LNCaP clone FGC (cell line): ENCODE measurements around the gene LSMEM2.

Experiments
- DNase-seq: peaks from one replicate; pipeline ENCODE4 v3.0.0-alpha.2; 2011; ENCODE audit warnings: low read depth
- H3K4me3 ChIP-seq: 2 replicates; pipeline ENCODE4 v1.5.1; 2011; ENCODE audit warnings: mild to moderate bottlenecking, low read depth, low read length, control low read depth
- CTCF ChIP-seq: IDR thresholded peaks from 2 replicates; pipeline ENCODE4 v1.5.1; 2012; ENCODE audit warnings: mild to moderate bottlenecking; ENCODE audit not compliant: control insufficient read depth, insufficient read depth; ENCODE audit errors: extremely low read depth

The LSMEM2 gene

DNA sequence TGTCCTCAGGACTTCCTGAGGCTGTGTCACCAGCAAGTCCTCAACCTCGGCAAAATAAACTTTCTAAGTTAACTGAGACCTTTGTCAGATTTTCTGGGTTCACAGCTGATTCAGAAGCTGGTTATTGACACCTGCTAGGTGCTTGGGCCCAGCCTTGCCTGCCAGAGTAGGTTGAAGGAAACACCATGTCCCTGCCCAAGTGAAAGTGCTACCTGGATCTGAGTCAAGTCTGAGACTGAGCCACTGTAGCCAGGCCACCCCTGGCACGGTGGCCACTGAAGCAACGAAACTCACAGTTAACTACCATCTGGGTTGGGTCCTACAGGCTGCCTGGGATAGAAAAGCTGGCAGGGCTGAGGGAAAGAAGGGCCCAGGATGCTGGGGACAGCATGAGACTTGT lies 35.5 kb downstream of the LSMEM2 start:
- H3K4me3 ChIP-seq = no peak overlapping the region
- TF ChIP-seq CTCF = no peak
- no peak for DNase-seq

- DNase-seq = no peak
- no peak overlapping the region for H3K4me3 ChIP-seq
- no peak for TF ChIP-seq CTCF
Observed at GRCh38 chr3:50314816-50315215, 35.9 kb downstream of the LSMEM2 start.

DNA sequence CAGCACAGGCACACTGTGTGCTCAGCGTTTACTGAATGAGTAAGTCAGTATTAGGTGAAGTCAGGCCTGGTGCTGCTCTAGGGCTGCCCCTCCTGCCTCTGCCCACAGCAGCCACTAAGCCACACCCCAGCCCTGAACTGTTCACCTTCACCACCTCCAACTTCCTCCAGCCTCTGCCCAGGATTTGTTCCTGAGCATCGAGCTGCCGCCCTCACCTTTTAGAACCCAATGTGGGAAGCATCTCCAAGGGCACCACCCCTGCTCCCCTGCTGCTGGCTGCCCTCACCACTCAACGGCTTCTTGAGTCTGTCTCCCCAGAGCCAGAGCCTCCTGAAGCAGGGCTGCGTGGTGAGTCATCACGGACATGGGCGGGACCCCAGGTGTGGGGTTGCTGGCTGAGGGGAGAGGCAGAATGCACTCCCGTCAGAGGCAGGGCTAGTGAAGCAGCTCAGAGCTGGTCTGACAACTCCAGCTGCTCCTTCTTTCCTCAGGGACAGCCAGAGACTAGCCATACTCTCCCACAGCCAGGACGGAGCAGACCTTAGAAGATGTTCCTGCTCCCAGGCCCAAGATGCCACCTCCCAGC lies 37.9 kb downstream of the LSMEM2 start:
- H3K4me3 ChIP-seq = no peak overlapping the region
- DNase-seq = no peak
- TF ChIP-seq CTCF = no peak

- DNase-seq = no peak
- TF ChIP-seq CTCF = no peak
Observed at GRCh38 chr3:50317300-50317699, 38.4 kb downstream of the LSMEM2 start.

GRCh38 chr3:50318163-50318562 lies 39.3 kb downstream of the LSMEM2 start:
- no peak for DNase-seq
- TF ChIP-seq CTCF = no peak
- no peak overlapping the region for H3K4me3 ChIP-seq

More at GRCh38 chr3:50317300-50317699, 38.4 kb downstream of the LSMEM2 start:
- no peak overlapping the region for H3K4me3 ChIP-seq

DNA sequence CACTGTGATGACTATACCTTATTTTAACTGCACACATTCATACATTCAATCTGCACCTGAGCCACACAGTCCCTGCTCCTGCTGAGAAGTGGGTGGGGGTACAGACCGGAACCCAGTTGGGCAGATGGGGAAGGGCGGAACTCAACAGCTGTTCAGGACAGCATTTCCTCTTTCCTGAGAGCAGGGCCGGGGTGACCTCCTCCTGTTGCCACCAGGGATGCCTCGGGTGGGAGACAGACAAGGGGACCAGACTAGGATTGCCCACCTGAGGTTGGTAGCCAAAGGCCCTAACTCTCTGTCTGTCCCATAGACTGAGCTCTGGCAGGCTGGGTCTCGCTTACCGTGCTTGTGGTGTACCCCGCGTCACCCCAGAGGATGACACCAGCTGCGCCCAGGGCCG lies 39.7 kb downstream of the LSMEM2 start:
- no peak for DNase-seq
- TF ChIP-seq CTCF = no peak

DNA sequence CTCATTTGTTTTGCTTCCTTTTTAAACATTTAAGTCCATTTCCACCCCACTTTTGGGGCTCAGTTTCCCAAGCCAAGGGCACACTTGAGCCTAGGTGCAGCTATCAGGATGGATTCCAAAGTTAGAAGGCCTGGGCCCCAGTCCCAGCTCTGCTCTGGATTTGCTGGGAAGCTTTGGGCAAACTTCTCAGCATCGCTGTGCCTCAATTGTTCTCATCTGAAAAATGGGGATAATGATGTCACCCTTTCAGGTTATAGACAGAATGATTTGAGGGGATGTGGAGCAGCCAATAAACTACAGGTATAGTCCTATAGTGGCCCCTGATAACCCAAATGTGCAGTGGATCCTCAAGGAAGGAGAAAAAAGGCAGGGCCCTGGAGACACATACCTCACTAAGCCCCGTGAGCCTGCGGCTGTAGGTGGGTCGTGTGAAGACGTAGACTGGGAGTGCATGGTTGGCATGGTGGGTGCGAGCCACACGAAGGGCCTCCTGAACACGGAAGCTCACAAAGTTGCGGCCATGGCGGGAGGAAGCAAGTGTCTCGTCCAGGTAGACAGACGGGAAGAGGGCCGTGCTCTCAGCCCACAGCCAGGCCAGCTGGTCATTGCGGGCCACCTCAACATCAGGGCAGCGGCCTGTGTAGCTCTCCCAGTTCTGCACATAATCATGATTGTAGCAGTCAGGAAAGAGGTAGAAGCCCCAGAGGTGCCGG lies 40.5 kb downstream of the LSMEM2 start:
- H3K4me3 ChIP-seq = no peak overlapping the region
- no peak for DNase-seq
- no peak for TF ChIP-seq CTCF

More for the DNA sequence above, 39.7 kb downstream of the LSMEM2 start:
- H3K4me3 ChIP-seq = no peak overlapping the region
